GM13976 (cell line): ENCODE results near the gene NFKBIB.
"Not testable (repeated sequence)": the region's sequence is repeated elsewhere in the genome, so short reads cannot be mapped to it uniquely, and the experiment has no call there.

Experiments used
- DNase-seq: peaks from one replicate; pipeline ENCODE4 v3.0.0; 2012; ENCODE audit warnings: low spot score
- CTCF ChIP-seq: IDR thresholded peaks from 2 replicates; pipeline ENCODE4 v1.5.1; 2012; ENCODE audit warnings: borderline replicate concordance, mild to moderate bottlenecking; ENCODE audit not compliant: insufficient read depth; ENCODE audit errors: extremely low read depth, missing control alignments, control extremely low read depth
- in situ Hi-C: fragments of 300-500 bp; cut with MboI; formaldehyde crosslinking; loops from one replicate; pipeline ENCODE4 v1.12.0; 2022; ENCODE audit warnings: low sequenced_read_pairs, mixed read lengths, inconsistent platforms; ENCODE audit not compliant: unreplicated experiment

Gene NFKBIB

GRCh38 chr19:38867171-38867780 lies 32.5 kb upstream of the NFKBIB start:
- TF ChIP-seq CTCF = no peak
- DNase-seq = no peak
- in situ Hi-C loops = no loop called here

- in situ Hi-C loops = no loop called here
- no peak for DNase-seq
- no peak for TF ChIP-seq CTCF
Measured at GRCh38 chr19:38868551-38868950, 31.2 kb upstream of the NFKBIB start.

- no peak for TF ChIP-seq CTCF
- in situ Hi-C loops = no loop called here
- DNase-seq = peak; percentile 42
Measured at GRCh38 chr19:38869160-38869835, 30.5 kb upstream of the NFKBIB start.

GRCh38 chr19:38869836-38870607 lies 29.7 kb upstream of the NFKBIB start:
- in situ Hi-C loops = no loop called here
- TF ChIP-seq CTCF = peak; percentile 93
- peak; percentile 92 for DNase-seq

- in situ Hi-C loops = no loop called here
- no peak for TF ChIP-seq CTCF
- no peak for DNase-seq
Measured at GRCh38 chr19:38870612-38871011, 29.2 kb upstream of the NFKBIB start.

GRCh38 chr19:38873400-38873799 lies 26.4 kb upstream of the NFKBIB start:
- DNase-seq, in situ Hi-C loops: not testable (repeated sequence)
